ENCODE measurements around the gene RINL.

Gene RINL

GRCh38 chr19:38904581-38905539, 26.8 kb upstream of the RINL start:
- H3K9me3 ChIP-seq (ENCODE audit: control insufficient read depth in 5 of 5, low read length in 5 of 5), result no peaks in the 10 kb centered on the region
- H3K9ac ChIP-seq (ENCODE audit: low read length in 5 of 5), result no peak overlapping the region
- peaks cover 2 to 16% (median 10%) of the 10 kb centered on the region in 5 donors for H3K4me1 ChIP-seq (ENCODE audit: control insufficient read depth in 5 of 5, insufficient read depth in 5 of 5, low read length in 5 of 5)
- peaks cover 0 to 43% (median 33%) of the 10 kb centered on the region in 5 donors for H3K36me3 ChIP-seq (ENCODE audit: control insufficient read depth in 5 of 5, insufficient read depth in 5 of 5, low read length in 5 of 5)
- no peak overlapping the region for H3K4me3 ChIP-seq (ENCODE audit: low read depth in 1 of 5, low read length in 5 of 5)
- peaks cover 0 to under 1% (median 0%) of the 10 kb centered on the region in 5 donors for H3K27me3 ChIP-seq (ENCODE audit: control insufficient read depth in 5 of 5, insufficient read depth in 4 of 5, low read length in 5 of 5)
- no peak overlapping the region for H3K27ac ChIP-seq (ENCODE audit: low read depth, low read length)

DNA sequence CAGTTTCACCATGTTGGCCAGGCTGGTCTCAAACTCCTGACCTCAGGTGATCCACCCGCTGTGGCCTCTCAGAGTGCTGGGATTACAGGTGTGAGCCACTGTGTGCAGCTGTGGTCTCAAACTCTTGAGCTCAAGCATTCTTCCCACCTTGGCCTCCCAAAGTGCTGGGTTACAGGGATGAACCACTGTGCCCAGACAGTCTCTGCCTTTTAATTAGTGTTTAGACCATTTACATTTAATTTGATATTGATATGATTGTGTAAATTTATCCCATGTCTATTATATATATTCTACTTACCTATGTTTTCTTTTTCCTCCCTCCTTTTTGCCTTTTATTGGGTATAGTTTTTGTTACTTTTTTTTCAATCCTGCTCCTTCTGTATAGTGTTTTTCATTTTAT, 23.6 kb upstream of the RINL start:
- Histone ChIP-seq H3K9me3 (ENCODE audit: control insufficient read depth in 5 of 5, low read length in 5 of 5) (no peaks in the 10 kb centered on the region), H3K27ac (ENCODE audit: low read depth, low read length) (no peak overlapping the region), H3K9ac (ENCODE audit: low read length in 5 of 5) (no peak overlapping the region), H3K4me1 (ENCODE audit: control insufficient read depth in 5 of 5, insufficient read depth in 5 of 5, low read length in 5 of 5) (peaks cover 10 to 42% (median 37%) of the 10 kb centered on the region in 5 donors), H3K27me3 (ENCODE audit: control insufficient read depth in 5 of 5, insufficient read depth in 4 of 5, low read length in 5 of 5) (peaks cover 0 to 4% (median 0%) of the 10 kb centered on the region in 5 donors), H3K36me3 (ENCODE audit: control insufficient read depth in 5 of 5, insufficient read depth in 5 of 5, low read length in 5 of 5) (peaks cover 0 to 19% (median 15%) of the 10 kb centered on the region in 5 donors), H3K4me3 (ENCODE audit: low read depth in 1 of 5, low read length in 5 of 5) (no peak overlapping the region)

DNA sequence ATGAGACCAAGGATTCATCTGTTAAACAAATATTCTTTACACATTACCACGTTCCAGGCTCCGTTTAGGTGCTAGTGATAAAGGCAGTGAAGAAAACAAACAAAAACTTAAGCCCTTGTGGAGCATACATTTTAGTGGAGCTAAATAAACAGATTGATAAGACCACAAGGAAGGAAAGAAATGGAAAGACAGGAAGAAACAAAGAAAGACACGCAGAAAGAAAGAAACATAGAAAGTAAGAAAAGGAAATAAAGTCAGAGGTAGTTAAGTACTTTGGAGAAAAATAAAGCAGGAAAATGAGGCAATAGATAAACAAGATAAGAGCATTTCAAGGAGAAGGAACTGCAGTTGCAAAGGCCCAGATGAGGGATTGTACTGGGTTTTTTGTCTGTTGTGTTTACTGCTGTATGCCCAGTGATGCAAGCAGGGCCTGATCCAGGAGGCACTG, 22.7 kb upstream of the RINL start:
- Histone ChIP-seq H3K9me3 (ENCODE audit: control insufficient read depth in 5 of 5, low read length in 5 of 5) (no peaks in the 10 kb centered on the region), H3K4me1 (ENCODE audit: control insufficient read depth in 5 of 5, insufficient read depth in 5 of 5, low read length in 5 of 5) (peaks cover 10 to 44% (median 39%) of the 10 kb centered on the region in 5 donors), H3K27ac (ENCODE audit: low read depth, low read length) (peak overlapping the region; percentile 94), H3K27me3 (ENCODE audit: control insufficient read depth in 5 of 5, insufficient read depth in 4 of 5, low read length in 5 of 5) (peaks cover 0 to 4% (median 0%) of the 10 kb centered on the region in 5 donors), H3K36me3 (ENCODE audit: control insufficient read depth in 5 of 5, insufficient read depth in 5 of 5, low read length in 5 of 5) (peaks cover 0 to 14% (median 13%) of the 10 kb centered on the region in 5 donors), H3K9ac (ENCODE audit: low read length in 5 of 5) (peak overlapping the region in 4 of 5 donors; percentile 83 to 94 (median 89)), H3K4me3 (ENCODE audit: low read depth in 1 of 5, low read length in 5 of 5) (peak overlapping the region in 4 of 5 donors; percentile 80 to 97 (median 83))

- H3K27ac ChIP-seq (ENCODE audit: low read depth, low read length), result peak overlapping the region; percentile 94
- peak overlapping the region; percentile 80 to 97 (median 86) for H3K4me3 ChIP-seq (ENCODE audit: low read depth in 1 of 5, low read length in 5 of 5)
- peak overlapping the region; percentile 23 to 94 (median 87) for H3K9ac ChIP-seq (ENCODE audit: low read length in 5 of 5)
- H3K27me3 ChIP-seq (ENCODE audit: control insufficient read depth in 5 of 5, insufficient read depth in 4 of 5, low read length in 5 of 5), result peaks cover 0 to 4% (median 0%) of the 10 kb centered on the region in 5 donors
- peaks cover 10 to 44% (median 39%) of the 10 kb centered on the region in 5 donors for H3K4me1 ChIP-seq (ENCODE audit: control insufficient read depth in 5 of 5, insufficient read depth in 5 of 5, low read length in 5 of 5)
- peaks cover 0 to 8% (median 8%) of the 10 kb centered on the region in 5 donors for H3K36me3 ChIP-seq (ENCODE audit: control insufficient read depth in 5 of 5, insufficient read depth in 5 of 5, low read length in 5 of 5)
- H3K9me3 ChIP-seq (ENCODE audit: control insufficient read depth in 5 of 5, low read length in 5 of 5), result no peaks in the 10 kb centered on the region
These were observed 22.1 kb upstream of the RINL start for GRCh38 chr19:38900202-38900629.

DNA sequence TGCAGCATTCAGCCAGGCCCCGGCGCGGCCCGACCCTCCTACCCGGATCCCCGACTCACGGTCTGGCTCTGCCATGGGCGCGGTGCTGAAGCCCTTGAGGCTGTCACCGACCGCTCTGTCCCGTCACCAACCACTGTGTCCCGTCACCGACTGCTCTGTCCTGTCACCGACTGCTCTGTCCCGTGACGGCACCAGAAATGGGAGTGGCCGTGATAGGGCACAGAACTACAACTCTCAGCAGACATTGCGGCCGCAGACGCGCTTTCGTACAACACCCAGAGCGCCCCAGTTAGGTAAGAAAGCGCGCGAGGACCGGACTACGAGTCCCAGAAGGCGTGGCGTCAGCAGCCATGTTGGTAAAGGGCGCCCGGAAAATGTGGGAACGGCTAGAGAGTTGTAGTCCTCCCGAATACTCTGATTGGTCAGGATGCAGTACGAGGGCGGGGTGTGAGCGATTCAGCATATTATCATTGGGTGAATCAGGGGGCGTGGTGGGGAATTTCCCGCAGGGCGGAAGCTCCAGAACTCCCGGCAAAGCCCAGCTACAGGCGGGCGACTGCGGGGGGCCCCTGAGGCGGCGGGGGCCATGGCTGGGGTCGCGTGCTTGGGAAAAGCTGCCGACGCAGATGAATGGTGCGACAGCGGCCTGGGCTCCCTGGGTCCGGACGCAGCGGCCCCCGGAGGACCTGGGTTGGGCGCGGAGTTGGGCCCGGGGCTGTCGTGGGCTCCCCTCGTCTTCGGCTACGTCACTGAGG, 21.5 kb upstream of the RINL start, which contains the start of the genes NFKBIB and SIRT2:
NFKBIB (plus strand) TSS at position 523 of the 755 bp plus-strand sequence; CDS start at position 587, 64 bp downstream.
SIRT2 (minus strand) TSS at position 172 of the 755 bp plus-strand sequence; CDS start at position 75, 97 bp downstream.
- Histone ChIP-seq H3K27ac (ENCODE audit: low read depth, low read length) (peak within 1 kb of the TSS; percentile 94), H3K36me3 (ENCODE audit: control insufficient read depth in 5 of 5, insufficient read depth in 5 of 5, low read length in 5 of 5) (peaks cover 0 to 4% (median 2%) of the 10 kb centered on the region in 5 donors), H3K27me3 (ENCODE audit: control insufficient read depth in 5 of 5, insufficient read depth in 4 of 5, low read length in 5 of 5) (peaks cover 0 to 4% (median 0%) of the 10 kb centered on the region in 5 donors), H3K9me3 (ENCODE audit: control insufficient read depth in 5 of 5, low read length in 5 of 5) (no peaks in the 10 kb centered on the region), H3K9ac (ENCODE audit: low read length in 5 of 5) (peak within 1 kb of the TSS; percentile 82 to 94 (median 92)), H3K4me1 (ENCODE audit: control insufficient read depth in 5 of 5, insufficient read depth in 5 of 5, low read length in 5 of 5) (peaks cover 8 to 40% (median 38%) of the 10 kb centered on the region in 5 donors), H3K4me3 (ENCODE audit: low read depth in 1 of 5, low read length in 5 of 5) (peak within 1 kb of the TSS; percentile 80 to 98 (median 86))

- peaks cover 0 to 4% (median 0%) of the 10 kb centered on the region in 5 donors for H3K27me3 ChIP-seq (ENCODE audit: control insufficient read depth in 5 of 5, insufficient read depth in 4 of 5, low read length in 5 of 5)
- H3K36me3 ChIP-seq (ENCODE audit: control insufficient read depth in 5 of 5, insufficient read depth in 5 of 5, low read length in 5 of 5), result no peaks in the 10 kb centered on the region
- peaks cover 8 to 39% (median 38%) of the 10 kb centered on the region in 5 donors for H3K4me1 ChIP-seq (ENCODE audit: control insufficient read depth in 5 of 5, insufficient read depth in 5 of 5, low read length in 5 of 5)
- H3K9me3 ChIP-seq (ENCODE audit: control insufficient read depth in 5 of 5, low read length in 5 of 5), result no peaks in the 10 kb centered on the region
- H3K27ac ChIP-seq (ENCODE audit: low read depth, low read length), result peak overlapping the region; percentile 94
- H3K4me3 ChIP-seq (ENCODE audit: low read depth in 1 of 5, low read length in 5 of 5), result peak overlapping the region; percentile 80 to 98 (median 86)
- peak overlapping the region; percentile 82 to 94 (median 92) for H3K9ac ChIP-seq (ENCODE audit: low read length in 5 of 5)
These were observed 20.8 kb upstream of the RINL start for GRCh38 chr19:38898788-38899446.

DNA sequence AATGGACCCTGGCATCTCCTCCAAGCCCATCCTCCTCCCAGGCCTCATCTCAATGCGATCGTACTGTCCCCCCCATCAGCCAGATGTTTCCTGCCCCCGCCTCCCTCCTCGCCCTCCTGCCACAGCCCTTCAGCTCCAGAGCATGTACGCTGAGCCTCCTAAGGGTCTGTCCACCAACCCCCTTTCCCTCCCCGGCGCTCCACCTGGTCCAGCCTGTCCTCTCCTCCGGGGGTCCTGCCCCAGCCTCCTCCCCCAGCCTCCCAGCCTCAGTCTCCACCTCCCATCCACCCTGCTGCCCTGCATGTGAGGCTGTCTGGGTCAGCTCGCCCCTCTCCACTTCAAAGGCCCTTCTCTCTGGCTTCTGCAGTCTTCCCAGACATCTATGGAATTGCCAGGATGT, 16.9 kb upstream of the RINL start:
- Histone ChIP-seq H3K27me3 (ENCODE audit: control insufficient read depth in 5 of 5, insufficient read depth in 4 of 5, low read length in 5 of 5) (peaks cover 0 to 4% (median 0%) of the 10 kb centered on the region in 5 donors), H3K4me3 (ENCODE audit: low read depth in 1 of 5, low read length in 5 of 5) (no peak overlapping the region), H3K9ac (ENCODE audit: low read length in 5 of 5) (peak overlapping the region in 1 of 5 donors; percentile 23), H3K4me1 (ENCODE audit: control insufficient read depth in 5 of 5, insufficient read depth in 5 of 5, low read length in 5 of 5) (peaks cover 8 to 39% (median 30%) of the 10 kb centered on the region in 5 donors), H3K36me3 (ENCODE audit: control insufficient read depth in 5 of 5, insufficient read depth in 5 of 5, low read length in 5 of 5) (peaks cover 0 to 17% (median 13%) of the 10 kb centered on the region in 5 donors), H3K27ac (ENCODE audit: low read depth, low read length) (no peak overlapping the region), H3K9me3 (ENCODE audit: control insufficient read depth in 5 of 5, low read length in 5 of 5) (no peaks in the 10 kb centered on the region)

GRCh38 chr19:38893341-38893771, 15.3 kb upstream of the RINL start:
- Histone ChIP-seq H3K9ac (ENCODE audit: low read length in 5 of 5) (peak overlapping the region in 1 of 5 donors; percentile 14), H3K4me1 (ENCODE audit: control insufficient read depth in 5 of 5, insufficient read depth in 5 of 5, low read length in 5 of 5) (peaks cover 2 to 31% (median 19%) of the 10 kb centered on the region in 5 donors), H3K27ac (ENCODE audit: low read depth, low read length) (no peak overlapping the region), H3K36me3 (ENCODE audit: control insufficient read depth in 5 of 5, insufficient read depth in 5 of 5, low read length in 5 of 5) (peaks cover 0 to 33% (median 29%) of the 10 kb centered on the region in 5 donors), H3K27me3 (ENCODE audit: control insufficient read depth in 5 of 5, insufficient read depth in 4 of 5, low read length in 5 of 5) (no peaks in the 10 kb centered on the region), H3K4me3 (ENCODE audit: low read depth in 1 of 5, low read length in 5 of 5) (no peak overlapping the region), H3K9me3 (ENCODE audit: control insufficient read depth in 5 of 5, low read length in 5 of 5) (no peaks in the 10 kb centered on the region)

- Histone ChIP-seq H3K9ac (ENCODE audit: low read length in 5 of 5) (peak overlapping the region in 1 of 5 donors; percentile 6), H3K4me1 (ENCODE audit: control insufficient read depth in 5 of 5, insufficient read depth in 5 of 5, low read length in 5 of 5) (peaks cover 0 to 26% (median 14%) of the 10 kb centered on the region in 5 donors), H3K27me3 (ENCODE audit: control insufficient read depth in 5 of 5, insufficient read depth in 4 of 5, low read length in 5 of 5) (no peaks in the 10 kb centered on the region), H3K36me3 (ENCODE audit: control insufficient read depth in 5 of 5, insufficient read depth in 5 of 5, low read length in 5 of 5) (peaks cover 0 to 39% (median 33%) of the 10 kb centered on the region in 5 donors), H3K4me3 (ENCODE audit: low read depth in 1 of 5, low read length in 5 of 5) (no peak overlapping the region), H3K9me3 (ENCODE audit: control insufficient read depth in 5 of 5, low read length in 5 of 5) (no peaks in the 10 kb centered on the region), H3K27ac (ENCODE audit: low read depth, low read length) (no peak overlapping the region)
These were observed 14.8 kb upstream of the RINL start for GRCh38 chr19:38892841-38893240.

Data from subcutaneous abdominal adipose tissue (tissue), 5 donors.